Adipocyte (in vitro differentiated cells): ENCODE measurements around the gene RNF223.
"Not testable (repeated sequence)": the region's sequence is repeated elsewhere in the genome, so short reads cannot be mapped to it uniquely, and the experiment has no call there.

Experiments
- DNase-seq: peaks from one replicate; pipeline ENCODE4 v3.0.0-alpha.2; 2015; ENCODE audit warnings: low read depth
- H3K27me3 ChIP-seq: replicated peaks from 2 replicates; pipeline ENCODE4 v1.7.0; 2013; ENCODE audit warnings: mild to moderate bottlenecking, low read length, moderate library complexity; ENCODE audit not compliant: control insufficient read depth, insufficient read depth
- H3K36me3 ChIP-seq: 2 replicates; pipeline ENCODE4 v1.7.0; 2013; ENCODE audit warnings: low read length, mild to moderate bottlenecking, moderate library complexity; ENCODE audit not compliant: control insufficient read depth, insufficient read depth, severe bottlenecking
- H3K4me1 ChIP-seq: 2 replicates; pipeline ENCODE4 v1.7.0; 2013; ENCODE audit warnings: mild to moderate bottlenecking, low read length, moderate library complexity; ENCODE audit not compliant: control insufficient read depth, insufficient read depth
- H3K4me3 ChIP-seq: 2 replicates; pipeline ENCODE4 v1.7.0; 2013; ENCODE audit warnings: mild to moderate bottlenecking, low read length, moderate library complexity
- H3K9ac ChIP-seq: 2 replicates; pipeline ENCODE4 v1.7.0; 2013; ENCODE audit warnings: mild to moderate bottlenecking, low read length, moderate library complexity
- H3K9me3 ChIP-seq: 2 replicates; pipeline ENCODE4 v1.7.0; 2013; ENCODE audit warnings: mild to moderate bottlenecking, low read length, moderate library complexity; ENCODE audit not compliant: control insufficient read depth

The RNF223 gene

DNA sequence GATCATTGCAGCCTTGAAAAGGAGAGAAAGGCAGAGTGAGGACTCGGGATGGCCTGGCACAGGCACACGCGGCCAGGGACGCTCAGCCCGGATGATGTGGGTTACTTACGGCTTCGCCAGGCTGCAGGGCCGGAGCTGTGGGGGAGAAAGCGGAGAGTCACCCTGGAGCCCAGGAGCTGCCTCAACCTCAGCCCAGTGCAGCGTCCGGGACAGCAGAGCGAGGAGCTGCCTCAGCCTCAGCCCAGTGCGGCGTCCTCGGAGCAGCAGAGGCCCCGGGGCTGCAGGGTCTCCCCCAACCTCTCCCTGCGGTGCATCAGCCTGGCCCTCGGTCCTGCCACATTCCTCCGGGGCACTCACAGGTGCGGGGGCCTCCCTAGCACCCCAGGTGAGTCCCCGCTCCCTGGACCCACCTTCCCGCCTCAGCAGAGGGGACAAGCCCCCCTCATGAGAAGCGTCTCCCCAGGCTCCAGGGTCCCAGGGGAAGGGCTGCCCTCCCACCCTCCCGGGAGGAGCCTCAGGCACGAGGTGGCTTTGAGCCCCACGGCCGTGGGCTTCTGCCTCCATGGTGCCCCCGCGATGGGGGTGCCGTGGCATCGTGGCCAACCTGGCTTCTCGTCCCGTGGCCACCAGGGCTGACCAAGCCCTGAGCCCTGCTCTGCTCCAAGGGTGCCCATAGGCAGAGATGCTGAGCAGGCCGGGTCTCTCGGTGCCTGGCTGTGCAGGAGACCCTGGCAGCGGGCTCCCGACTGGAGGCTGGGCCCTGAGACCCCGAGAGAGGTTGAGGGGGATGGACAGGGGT is 10.5 kb upstream of the RNF223 start:
- H3K9me3 ChIP-seq = no peaks in the 10 kb centered on the region

GRCh38 chr1:1083416-1084371 is 9.6 kb upstream of the RNF223 start:
- DNase-seq = no peak
- Histone ChIP-seq H3K9ac (no peak overlapping the region), H3K27me3 (no peaks in the 10 kb centered on the region), H3K4me1 (peaks cover 11% of the 10 kb centered on the region), H3K4me3 (no peak overlapping the region), H3K9me3 (no peaks in the 10 kb centered on the region), H3K36me3 (no peaks in the 10 kb centered on the region)

More for the DNA sequence above, 10.5 kb upstream of the RNF223 start:
- no peak for DNase-seq
- no peaks in the 10 kb centered on the region for H3K27me3 ChIP-seq
- H3K4me3 ChIP-seq = no peak overlapping the region
- H3K4me1 ChIP-seq = peaks cover 8% of the 10 kb centered on the region
- H3K36me3 ChIP-seq = no peaks in the 10 kb centered on the region
- H3K9ac ChIP-seq = no peak overlapping the region

GRCh38 chr1:1082776-1083415 is 8.8 kb upstream of the RNF223 start:
- Histone ChIP-seq H3K9me3 (no peaks in the 10 kb centered on the region), H3K9ac (no peak overlapping the region), H3K4me3 (no peak overlapping the region), H3K4me1 (peaks cover 11% of the 10 kb centered on the region), H3K27me3 (no peaks in the 10 kb centered on the region), H3K36me3 (no peaks in the 10 kb centered on the region)
- DNase-seq = no peak

GRCh38 chr1:1082239-1082775 is 8.2 kb upstream of the RNF223 start:
- no peak for DNase-seq
- no peaks in the 10 kb centered on the region for H3K36me3 ChIP-seq
- H3K4me3 ChIP-seq = no peak overlapping the region

DNA sequence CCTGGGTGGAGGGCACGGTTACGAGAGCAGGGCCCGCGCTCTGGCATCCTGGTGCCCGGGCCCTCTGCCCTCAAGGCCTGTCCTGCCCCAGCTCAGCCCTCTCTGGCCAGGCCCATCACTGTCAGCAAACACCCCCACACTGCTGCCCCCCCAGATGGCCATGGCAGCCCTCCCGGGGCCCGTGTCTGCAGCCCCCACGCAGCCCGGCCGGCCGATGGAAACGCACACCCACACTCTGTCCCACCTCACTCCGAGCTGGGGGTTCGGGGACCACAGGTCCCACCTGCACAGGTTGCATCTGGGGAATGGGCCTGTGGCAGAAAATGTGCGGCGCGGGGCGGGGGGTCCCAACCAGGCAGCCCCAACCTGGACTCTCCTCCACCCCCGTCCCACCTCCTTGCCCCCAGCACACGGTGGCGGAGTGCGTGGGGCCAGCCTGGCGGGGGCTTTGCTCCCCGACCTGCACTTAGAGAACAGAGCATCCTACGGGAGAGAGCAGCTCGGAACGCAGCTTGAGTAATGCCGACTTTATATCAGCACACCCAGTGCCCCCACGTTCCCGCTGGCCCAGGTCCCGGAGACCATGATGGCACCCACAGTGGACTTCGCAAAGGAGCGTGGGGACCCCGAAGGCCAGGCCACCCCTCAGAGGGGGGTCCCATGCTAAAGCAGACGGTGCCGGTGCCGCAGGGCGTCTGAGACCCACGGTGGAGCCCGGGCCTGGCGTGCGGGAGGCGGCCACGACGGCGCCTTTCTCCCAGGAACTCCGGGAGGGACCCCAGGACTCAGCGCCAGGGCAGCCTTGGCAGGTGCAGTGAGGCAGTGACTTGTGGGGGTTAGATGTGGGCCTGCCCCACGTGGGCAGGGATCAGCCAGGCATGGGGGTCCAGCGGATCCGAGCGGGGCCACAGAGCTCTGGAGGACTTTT is 7.5 kb upstream of the RNF223 start:
- H3K9ac ChIP-seq = no peak overlapping the region
- H3K36me3 ChIP-seq = no peaks in the 10 kb centered on the region
- H3K4me3 ChIP-seq = no peak overlapping the region
- H3K4me1 ChIP-seq = peaks cover 11% of the 10 kb centered on the region
- no peaks in the 10 kb centered on the region for H3K27me3 ChIP-seq
- H3K9me3 ChIP-seq = no peaks in the 10 kb centered on the region
- no peak for DNase-seq

More at GRCh38 chr1:1082239-1082775, 8.2 kb upstream of the RNF223 start:
- Histone ChIP-seq H3K4me1 (peaks cover 11% of the 10 kb centered on the region), H3K27me3 (no peaks in the 10 kb centered on the region), H3K9me3 (no peaks in the 10 kb centered on the region), H3K9ac (no peak overlapping the region)

GRCh38 chr1:1080951-1081310 is 6.8 kb upstream of the RNF223 start:
- H3K4me3 ChIP-seq = no peak overlapping the region

DNA sequence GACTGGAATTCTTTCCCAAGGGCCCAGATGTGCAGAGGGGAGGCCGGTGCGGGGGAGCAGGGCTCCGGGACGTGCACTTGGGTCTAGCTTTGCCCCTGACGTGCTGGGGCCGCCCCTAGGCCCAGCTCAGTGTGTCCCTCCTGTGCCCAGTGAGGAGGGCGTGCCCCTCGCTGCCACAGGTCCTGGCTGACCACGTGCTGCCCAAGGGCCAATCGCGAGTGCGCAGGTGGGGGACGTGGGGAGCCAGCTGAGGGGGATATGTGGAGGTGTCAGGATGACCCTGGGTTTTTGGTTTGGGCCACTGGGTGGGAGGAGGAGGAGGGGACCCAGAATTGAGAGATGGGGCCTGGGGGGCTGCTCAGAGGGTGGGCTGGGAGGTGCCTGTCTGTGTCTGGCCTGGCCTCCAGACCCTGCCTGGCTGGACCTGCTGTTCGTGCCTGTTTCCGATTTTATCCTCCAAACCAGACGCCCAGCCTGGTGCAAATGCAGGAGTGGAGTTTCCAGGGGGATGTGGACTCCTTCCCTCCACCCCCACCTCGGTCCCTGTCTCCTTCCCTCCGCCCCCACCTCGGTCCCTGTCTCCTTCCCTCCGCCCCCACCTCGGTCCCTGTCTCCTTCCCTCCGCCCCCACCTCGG is 6.1 kb upstream of the RNF223 start:
- Histone ChIP-seq H3K36me3 (no peaks in the 10 kb centered on the region), H3K27me3 (no peaks in the 10 kb centered on the region), H3K9ac (no peak overlapping the region), H3K4me1 (peaks cover 11% of the 10 kb centered on the region), H3K9me3 (no peaks in the 10 kb centered on the region), H3K4me3 (peak overlapping the region; percentile 54)
- DNase-seq = peak; percentile 48

More at GRCh38 chr1:1080951-1081310, 6.8 kb upstream of the RNF223 start:
- DNase-seq = no peak
- Histone ChIP-seq H3K27me3 (no peaks in the 10 kb centered on the region), H3K4me1 (peaks cover 11% of the 10 kb centered on the region), H3K36me3 (no peaks in the 10 kb centered on the region), H3K9me3 (no peaks in the 10 kb centered on the region), H3K9ac (no peak overlapping the region)

- Histone ChIP-seq H3K4me1 (peaks cover 11% of the 10 kb centered on the region), H3K9ac (no peak overlapping the region), H3K4me3 (peak overlapping the region; percentile 54), H3K9me3 (no peaks in the 10 kb centered on the region), H3K27me3 (no peaks in the 10 kb centered on the region), H3K36me3 (no peaks in the 10 kb centered on the region)
- DNase-seq = peak; percentile 72
Measured at GRCh38 chr1:1079408-1080121, 5.5 kb upstream of the RNF223 start.

DNA sequence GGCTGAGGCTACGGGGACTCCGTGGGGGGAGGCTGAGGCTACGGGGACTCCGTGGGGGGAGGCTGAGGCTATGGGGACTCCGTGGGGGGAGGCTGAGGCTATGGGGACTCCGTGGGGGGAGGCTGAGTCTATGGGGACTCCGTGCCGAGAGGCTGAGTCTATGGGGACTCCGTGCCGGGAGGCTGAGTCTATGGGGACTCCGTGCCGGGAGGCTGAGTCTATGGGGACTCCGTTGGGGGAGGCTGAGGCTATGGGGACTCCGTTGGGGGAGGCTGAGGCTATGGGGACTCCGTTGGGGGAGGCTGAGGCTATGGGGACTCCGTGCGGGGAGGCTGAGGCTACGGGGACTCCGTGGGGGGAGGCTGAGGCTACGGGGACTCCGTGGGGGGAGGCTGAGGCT is 3.3 kb upstream of the RNF223 start:
- H3K9me3 ChIP-seq, H3K27me3 ChIP-seq, DNase-seq, H3K4me3 ChIP-seq, H3K9ac ChIP-seq, H3K36me3 ChIP-seq: not testable (repeated sequence)
- H3K4me1 ChIP-seq = peaks cover 11% of the 10 kb centered on the region
